ENCODE measurements around the gene ACOT9. TPM values are rescaled to one million over a fixed set of nuclear protein-coding genes. Genes with fewer than 3 reads are reported as not detected.

ACOT9 gene
- total and polyA plus RNA-seq, 10 of the 15 experiments (the other 5 are each of a cell fraction or from before 2014, with no cell fraction given) = 17.4 to 42.5 (median 23.3) TPM

DNA sequence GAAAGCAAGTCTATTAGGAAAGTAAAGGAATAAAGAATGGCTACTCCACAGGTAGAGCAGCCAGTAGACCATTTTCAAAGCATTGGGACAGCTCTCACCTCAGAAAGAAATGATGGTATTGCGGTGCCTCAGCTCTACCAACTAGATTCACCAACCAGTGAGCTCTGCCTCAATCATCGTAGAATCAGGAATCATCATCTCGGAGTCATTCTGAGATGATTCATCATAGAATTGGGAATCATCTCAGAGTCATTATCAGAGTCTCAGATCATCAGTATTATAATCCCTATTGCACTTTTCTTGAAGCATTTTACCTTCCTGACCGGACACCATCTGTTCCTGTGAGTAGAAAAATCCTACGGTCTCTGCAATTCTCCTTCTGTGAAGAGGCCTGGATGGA, 22.4 kb upstream of the ACOT9 start:
- H2AFZ ChIP-seq (ENCODE audit: control insufficient read depth, low read depth, low read length) = no peak overlapping the region
- no peaks in the 10 kb centered on the region for H4K20me1 ChIP-seq (ENCODE audit: control insufficient read depth, insufficient read depth)
- 49% methylated on average over 5 of the region's 5 CpGs for WGBS (ENCODE audit: insufficient coverage, insufficient replicate concordance, low lambda C conversion rate, missing lambda C conversion rate)
- no peak overlapping the region for H3K9ac ChIP-seq (ENCODE audit: control insufficient read depth, insufficient read depth, low read length)
- H3K9me3 ChIP-seq (replicated peaks; ENCODE audit: control insufficient read depth, insufficient read depth, low read length) = no peaks in the 10 kb centered on the region; the same call in 2 of the 3 replicates
- CTCF ChIA-PET = interaction anchor here (1.2 kb wide), 1 partner anchor 17 kb away, joined by 3 read pairs; no protein-coding TSS in a partner anchor
- H3K36me3 ChIP-seq (ENCODE audit: control insufficient read depth in 2 of 2, insufficient read depth in 2 of 2, low read length in 1 of 2) = no peaks in the 10 kb centered on the region
- H3K4me2 ChIP-seq (ENCODE audit: control insufficient read depth, insufficient read depth) = no peak overlapping the region
- H3K79me2 ChIP-seq (ENCODE audit: control insufficient read depth, insufficient read depth, low read length) = no peaks in the 10 kb centered on the region
- FAIRE-seq (no peak), DNase-seq (ENCODE audit: low read depth, low spot score) (no peak), ATAC-seq (no peak)
- POLR2A ChIA-PET = no interaction called here
- in situ Hi-C loops (cut with MboI) = no loop called here
- SMC1A ChIA-PET (ENCODE audit: uncharacterized antibody, unreplicated experiment) = no interaction called here
- no peaks in the 10 kb centered on the region for H3K27me3 ChIP-seq (replicated peaks in 1 of 2; ENCODE audit: control insufficient read depth in 2 of 2, insufficient read depth in 2 of 2, low read length in 1 of 2)
- H3K4me3 ChIP-seq = no peak overlapping the region
- TF ChIP-seq MTA2 (IDR thresholded peaks at IDR 0.05; ENCODE audit: low read depth) = no peak
- no peak for TF ChIP-seq ZNF274 (IDR thresholded peaks at IDR 0.05; ENCODE audit: insufficient read depth, insufficient read length)
- TF ChIP-seq, protein P1, sequence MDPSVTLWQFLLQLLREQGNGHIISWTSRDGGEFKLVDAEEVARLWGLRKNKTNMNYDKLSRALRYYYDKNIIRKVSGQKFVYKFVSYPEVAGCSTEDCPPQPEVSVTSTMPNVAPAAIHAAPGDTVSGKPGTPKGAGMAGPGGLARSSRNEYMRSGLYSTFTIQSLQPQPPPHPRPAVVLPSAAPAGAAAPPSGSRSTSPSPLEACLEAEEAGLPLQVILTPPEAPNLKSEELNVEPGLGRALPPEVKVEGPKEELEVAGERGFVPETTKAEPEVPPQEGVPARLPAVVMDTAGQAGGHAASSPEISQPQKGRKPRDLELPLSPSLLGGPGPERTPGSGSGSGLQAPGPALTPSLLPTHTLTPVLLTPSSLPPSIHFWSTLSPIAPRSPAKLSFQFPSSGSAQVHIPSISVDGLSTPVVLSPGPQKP (IDR thresholded peaks at IDR 0.05; ENCODE audit: low read depth, low read length) = no peak
- no peak for TF ChIP-seq NFYB (IDR thresholded peaks at IDR 0.05; ENCODE audit: insufficient read depth, low read depth, low read length)
- TF ChIP-seq, protein P2, sequence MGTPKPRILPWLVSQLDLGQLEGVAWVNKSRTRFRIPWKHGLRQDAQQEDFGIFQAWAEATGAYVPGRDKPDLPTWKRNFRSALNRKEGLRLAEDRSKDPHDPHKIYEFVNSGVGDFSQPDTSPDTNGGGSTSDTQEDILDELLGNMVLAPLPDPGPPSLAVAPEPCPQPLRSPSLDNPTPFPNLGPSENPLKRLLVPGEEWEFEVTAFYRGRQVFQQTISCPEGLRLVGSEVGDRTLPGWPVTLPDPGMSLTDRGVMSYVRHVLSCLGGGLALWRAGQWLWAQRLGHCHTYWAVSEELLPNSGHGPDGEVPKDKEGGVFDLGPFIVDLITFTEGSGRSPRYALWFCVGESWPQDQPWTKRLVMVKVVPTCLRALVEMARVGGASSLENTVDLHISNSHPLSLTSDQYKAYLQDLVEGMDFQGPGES (IDR thresholded peaks at IDR 0.05) = no peak
- TF ChIP-seq POLR2A (IDR thresholded peaks at IDR 0.05; ENCODE audit: low read depth, low read length) = no peak
- intact Hi-C loops (cut with micrococcal nuclease; ENCODE audit: unreplicated experiment) = no loop called here
- no peaks in the 10 kb centered on the region for H3K4me1 ChIP-seq (ENCODE audit: control insufficient read depth, insufficient read depth, low read length)
- RAD21 ChIA-PET (ENCODE audit: unreplicated experiment) = no interaction called here
- BruUV-seq (replicated peaks) = no TSS peak
- H3K27ac ChIP-seq (ENCODE audit: control insufficient read depth, insufficient read depth) = no peak overlapping the region

All from GM12878 (cell line).